ENCODE measurements around the gene PODNL1. TPM values are rescaled to one million over a fixed set of nuclear protein-coding genes. Genes with fewer than 3 reads are reported as not detected.

Gene PODNL1
- total RNA-seq, 1 donor from 2014 or later, result 8.9 TPM

DNA sequence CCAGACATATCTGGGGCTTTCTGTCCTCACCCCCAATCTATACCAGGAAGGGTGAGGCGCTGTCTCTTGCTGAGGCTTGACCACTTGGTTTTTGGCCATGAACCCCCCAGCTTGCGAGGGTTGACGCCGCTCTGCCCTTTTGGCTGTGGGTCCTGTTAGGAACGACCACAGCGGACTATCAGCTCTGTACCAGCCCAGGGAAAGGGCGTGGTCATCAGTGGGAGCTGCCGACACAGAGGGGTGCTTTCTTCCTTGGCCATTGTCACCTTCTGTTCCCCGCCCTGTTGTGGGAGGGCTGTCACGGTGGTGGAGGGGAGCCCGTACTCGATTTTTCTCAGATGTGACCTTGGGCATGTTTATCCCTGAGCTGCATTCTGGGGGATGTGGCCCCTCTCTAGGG is 19.8 kb upstream of the PODNL1 start:
- H3K4me3 Mint-ChIP-seq (ENCODE audit: unreplicated experiment), result peak overlapping the region; percentile 30
- no peaks in the 10 kb centered on the region for H3K36me3 Mint-ChIP-seq (ENCODE audit: unreplicated experiment)
- peaks cover 12% of the 10 kb centered on the region for H3K27me3 Mint-ChIP-seq (ENCODE audit: unreplicated experiment)

DNA sequence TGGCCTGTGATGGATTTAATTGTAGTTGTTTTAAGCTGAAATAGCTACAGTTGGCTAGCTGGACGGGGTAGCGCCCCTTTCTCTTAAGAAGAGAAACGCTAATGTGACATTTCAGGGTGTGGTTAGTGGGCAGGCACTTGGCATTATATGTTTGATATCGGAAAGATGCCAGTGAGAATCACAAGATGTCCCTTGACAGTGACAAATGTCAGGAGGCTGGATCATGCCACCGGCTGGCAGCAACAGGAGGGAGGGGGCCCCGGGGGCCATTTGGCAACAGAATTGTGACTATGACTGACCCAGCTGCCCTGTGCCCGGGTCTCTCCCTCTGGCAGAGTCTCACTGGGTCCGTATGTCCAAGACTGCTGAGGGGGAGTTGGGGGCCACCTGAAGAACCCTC is 18.8 kb upstream of the PODNL1 start:
- Mint-ChIP-seq H3K27ac (ENCODE audit: unreplicated experiment) (no peak overlapping the region), H3K4me1 (ENCODE audit: low read depth, unreplicated experiment) (peaks cover 13% of the 10 kb centered on the region), H3K9me3 (ENCODE audit: unreplicated experiment) (peaks cover 4% of the 10 kb centered on the region), H3K4me3 (ENCODE audit: unreplicated experiment) (no peak overlapping the region), H3K36me3 (ENCODE audit: unreplicated experiment) (no peaks in the 10 kb centered on the region), H3K27me3 (ENCODE audit: unreplicated experiment) (peaks cover 12% of the 10 kb centered on the region)
- TF ChIP-seq, protein P1, sequence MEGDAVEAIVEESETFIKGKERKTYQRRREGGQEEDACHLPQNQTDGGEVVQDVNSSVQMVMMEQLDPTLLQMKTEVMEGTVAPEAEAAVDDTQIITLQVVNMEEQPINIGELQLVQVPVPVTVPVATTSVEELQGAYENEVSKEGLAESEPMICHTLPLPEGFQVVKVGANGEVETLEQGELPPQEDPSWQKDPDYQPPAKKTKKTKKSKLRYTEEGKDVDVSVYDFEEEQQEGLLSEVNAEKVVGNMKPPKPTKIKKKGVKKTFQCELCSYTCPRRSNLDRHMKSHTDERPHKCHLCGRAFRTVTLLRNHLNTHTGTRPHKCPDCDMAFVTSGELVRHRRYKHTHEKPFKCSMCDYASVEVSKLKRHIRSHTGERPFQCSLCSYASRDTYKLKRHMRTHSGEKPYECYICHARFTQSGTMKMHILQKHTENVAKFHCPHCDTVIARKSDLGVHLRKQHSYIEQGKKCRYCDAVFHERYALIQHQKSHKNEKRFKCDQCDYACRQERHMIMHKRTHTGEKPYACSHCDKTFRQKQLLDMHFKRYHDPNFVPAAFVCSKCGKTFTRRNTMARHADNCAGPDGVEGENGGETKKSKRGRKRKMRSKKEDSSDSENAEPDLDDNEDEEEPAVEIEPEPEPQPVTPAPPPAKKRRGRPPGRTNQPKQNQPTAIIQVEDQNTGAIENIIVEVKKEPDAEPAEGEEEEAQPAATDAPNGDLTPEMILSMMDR (IDR thresholded peaks at IDR 0.05; ENCODE audit: partially characterized antibody, unreplicated experiment), result no peak
- DNase-seq, result no peak

More for the DNA sequence above, 19.8 kb upstream of the PODNL1 start:
- peaks cover 2% of the 10 kb centered on the region for H3K9me3 Mint-ChIP-seq (ENCODE audit: unreplicated experiment)
- H3K27ac Mint-ChIP-seq (ENCODE audit: unreplicated experiment), result peak overlapping the region; percentile 59
- TF ChIP-seq, protein P1 (IDR thresholded peaks at IDR 0.05; ENCODE audit: partially characterized antibody, unreplicated experiment), result no peak
- peaks cover 13% of the 10 kb centered on the region for H3K4me1 Mint-ChIP-seq (ENCODE audit: low read depth, unreplicated experiment)
- DNase-seq, result no peak

DNA sequence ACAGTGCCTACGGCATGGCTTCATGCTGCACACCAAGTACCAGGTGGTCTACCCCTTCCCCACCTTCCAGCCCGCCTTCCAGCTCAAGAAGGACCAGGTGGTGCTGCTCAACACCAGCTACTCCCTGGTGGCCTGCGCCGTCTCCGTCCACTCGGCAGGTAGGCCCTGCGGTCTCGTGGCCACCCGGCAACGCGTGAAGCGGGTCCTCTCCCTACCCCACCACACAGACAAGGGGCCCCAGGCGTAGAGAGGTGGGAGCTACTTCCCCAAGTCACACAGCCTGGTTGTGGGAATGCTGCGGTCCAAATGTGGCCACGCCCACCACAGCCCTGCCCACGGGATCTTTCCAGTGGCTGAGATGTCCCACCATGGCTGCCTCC is 18.1 kb upstream of the PODNL1 start:
- Mint-ChIP-seq H3K36me3 (ENCODE audit: unreplicated experiment) (no peaks in the 10 kb centered on the region), H3K27me3 (ENCODE audit: unreplicated experiment) (peaks cover 12% of the 10 kb centered on the region)

DNA sequence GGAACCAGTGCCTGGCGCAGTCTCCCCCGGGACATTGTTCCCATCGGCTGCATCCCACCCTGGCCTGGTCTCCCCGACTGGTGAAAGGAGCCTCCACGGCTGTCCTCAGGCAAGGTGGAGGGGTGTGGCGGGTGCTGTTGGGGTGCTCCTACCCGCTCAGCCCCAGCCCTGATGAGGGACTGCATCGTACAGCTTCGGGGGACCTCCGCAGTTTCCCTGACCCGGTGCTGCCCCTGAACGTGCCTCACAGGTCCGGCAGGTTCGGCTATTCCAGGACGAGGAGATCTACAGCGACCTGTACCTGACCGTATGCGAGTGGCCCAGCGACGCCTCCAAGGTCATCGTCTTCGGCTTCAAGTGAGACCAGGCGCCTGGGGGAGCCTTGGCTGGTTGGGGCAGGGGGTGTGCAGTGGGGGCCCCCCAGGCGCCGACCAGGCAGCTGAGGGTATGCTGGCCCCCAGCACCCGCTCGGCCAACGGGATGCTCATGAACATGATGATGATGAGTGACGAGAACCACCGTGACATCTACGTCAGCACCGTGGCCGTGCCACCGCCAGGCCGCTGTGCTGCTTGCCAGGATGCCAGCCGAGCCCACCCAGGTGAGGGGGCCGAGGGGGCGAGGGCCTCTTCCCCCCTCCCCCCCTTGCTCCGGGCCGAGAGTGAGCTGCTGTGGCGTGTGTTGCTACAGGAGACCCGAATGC is 17.6 kb upstream of the PODNL1 start:
- Mint-ChIP-seq H3K36me3 (ENCODE audit: unreplicated experiment) (no peaks in the 10 kb centered on the region), H3K27ac (ENCODE audit: unreplicated experiment) (no peak overlapping the region), H3K4me1 (ENCODE audit: low read depth, unreplicated experiment) (peaks cover 11% of the 10 kb centered on the region), H3K9me3 (ENCODE audit: unreplicated experiment) (peaks cover 3% of the 10 kb centered on the region), H3K27me3 (ENCODE audit: unreplicated experiment) (peaks cover 12% of the 10 kb centered on the region), H3K4me3 (ENCODE audit: unreplicated experiment) (no peak overlapping the region)
- DNase-seq, result no peak
- TF ChIP-seq, protein P1 (IDR thresholded peaks at IDR 0.05; ENCODE audit: partially characterized antibody, unreplicated experiment), result no peak

More for the DNA sequence above, 18.1 kb upstream of the PODNL1 start:
- Mint-ChIP-seq H3K4me1 (ENCODE audit: low read depth, unreplicated experiment) (peaks cover 11% of the 10 kb centered on the region), H3K9me3 (ENCODE audit: unreplicated experiment) (peaks cover 3% of the 10 kb centered on the region), H3K4me3 (ENCODE audit: unreplicated experiment) (no peak overlapping the region), H3K27ac (ENCODE audit: unreplicated experiment) (no peak overlapping the region)
- TF ChIP-seq, protein P1 (IDR thresholded peaks at IDR 0.05; ENCODE audit: partially characterized antibody, unreplicated experiment), result no peak
- DNase-seq, result no peak

DNA sequence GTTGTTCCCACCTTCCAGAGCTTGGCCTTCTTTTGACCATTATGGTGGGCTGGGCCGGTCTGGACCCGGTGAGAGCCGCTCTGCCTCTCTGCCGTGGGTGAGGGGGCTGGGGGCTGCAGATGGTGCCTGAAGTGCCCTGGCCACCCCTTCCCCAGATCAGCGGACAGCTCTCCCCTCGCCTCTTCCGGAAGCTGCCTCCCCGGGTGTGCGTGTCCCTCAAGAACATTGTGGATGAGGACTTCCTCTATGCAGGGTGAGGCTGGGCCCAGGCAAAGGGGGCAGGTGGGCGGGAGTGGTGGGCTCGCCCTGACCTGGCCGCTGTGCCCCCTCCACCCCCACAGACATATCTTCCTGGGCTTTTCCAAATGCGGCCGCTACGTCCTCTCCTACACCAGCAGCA is 16.0 kb upstream of the PODNL1 start:
- H3K27me3 Mint-ChIP-seq (ENCODE audit: unreplicated experiment), result peaks cover 12% of the 10 kb centered on the region
- H3K36me3 Mint-ChIP-seq (ENCODE audit: unreplicated experiment), result no peaks in the 10 kb centered on the region
- H3K9me3 Mint-ChIP-seq (ENCODE audit: unreplicated experiment), result peaks cover 3% of the 10 kb centered on the region
- TF ChIP-seq, protein P1 (IDR thresholded peaks at IDR 0.05; ENCODE audit: partially characterized antibody, unreplicated experiment), result no peak
- H3K4me1 Mint-ChIP-seq (ENCODE audit: low read depth, unreplicated experiment), result peaks cover 11% of the 10 kb centered on the region
- H3K27ac Mint-ChIP-seq (ENCODE audit: unreplicated experiment), result no peak overlapping the region
- H3K4me3 Mint-ChIP-seq (ENCODE audit: unreplicated experiment), result peak overlapping the region; percentile 20
- DNase-seq, result no peak

All from glutamatergic neuron (in vitro differentiated cells).